Measurements from ENCODE around the gene CDX2. TPM values are rescaled to one million over a fixed set of nuclear protein-coding genes. Genes with fewer than 3 reads are reported as not detected.

CDX2 gene, protein sequence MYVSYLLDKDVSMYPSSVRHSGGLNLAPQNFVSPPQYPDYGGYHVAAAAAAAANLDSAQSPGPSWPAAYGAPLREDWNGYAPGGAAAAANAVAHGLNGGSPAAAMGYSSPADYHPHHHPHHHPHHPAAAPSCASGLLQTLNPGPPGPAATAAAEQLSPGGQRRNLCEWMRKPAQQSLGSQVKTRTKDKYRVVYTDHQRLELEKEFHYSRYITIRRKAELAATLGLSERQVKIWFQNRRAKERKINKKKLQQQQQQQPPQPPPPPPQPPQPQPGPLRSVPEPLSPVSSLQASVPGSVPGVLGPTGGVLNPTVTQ
- not detected in 2 replicates for total RNA-seq

DNA sequence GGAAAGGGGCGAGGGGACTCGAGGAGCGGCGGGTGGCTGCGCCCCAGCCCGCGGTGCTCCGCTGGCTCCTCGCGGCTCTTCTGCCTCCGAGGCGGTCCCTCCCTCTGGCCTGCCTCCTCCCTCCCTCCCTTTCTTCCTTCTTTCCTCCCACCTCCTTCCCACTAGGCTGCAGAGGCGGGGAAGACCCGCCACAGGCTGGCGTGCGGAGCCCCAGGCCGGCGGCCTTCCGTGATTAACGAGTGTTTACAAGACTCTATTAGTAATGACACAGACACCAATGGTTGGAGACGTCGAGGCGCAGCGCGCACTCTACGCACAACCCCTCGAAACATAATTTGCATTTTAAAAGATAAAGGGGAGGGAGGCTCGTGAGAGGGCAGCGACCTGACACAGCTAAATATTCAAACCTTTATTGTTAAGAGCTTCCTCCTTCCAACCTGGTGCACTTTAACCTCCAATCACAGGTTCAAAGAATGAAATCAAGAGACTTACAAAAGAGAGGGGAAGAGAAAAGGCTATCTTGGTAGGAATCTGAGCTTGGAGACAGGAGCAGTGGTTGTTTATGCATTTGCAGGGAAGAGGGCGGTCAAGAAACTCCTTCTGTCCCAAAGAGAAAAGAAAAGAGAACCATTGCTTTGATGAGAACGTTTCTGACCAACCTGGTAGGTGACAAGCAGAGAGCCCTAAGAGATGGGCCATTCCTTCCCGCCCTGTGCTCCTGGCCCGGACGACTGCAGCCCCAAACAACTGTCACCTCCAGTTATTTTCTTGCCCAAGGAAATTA is at the start of gene CDX2:
TSS of gene CDX2 (minus strand) at position 234 of the 784 bp plus-strand sequence. CDS start 309 bp downstream, outside the sequence.

DNA sequence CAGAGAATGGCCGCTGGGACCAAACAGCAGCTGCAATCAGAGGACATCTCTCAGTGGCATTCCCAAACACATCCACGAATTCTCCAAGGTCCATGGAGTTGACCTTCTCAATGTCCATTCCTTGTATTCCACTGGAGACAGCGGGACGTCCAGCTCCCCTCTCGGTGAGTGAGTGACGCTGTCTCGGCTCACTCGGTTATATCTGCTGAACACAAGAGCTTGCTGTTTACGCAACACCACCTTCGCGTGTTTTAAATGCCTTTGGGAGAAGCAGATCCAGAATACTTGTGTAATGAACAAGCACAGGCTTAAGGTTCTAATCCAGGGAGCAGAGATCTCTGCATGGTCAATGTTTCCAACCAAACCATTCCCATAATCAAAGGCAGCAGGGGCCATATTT is 19.4 kb upstream of the CDX2 start, which contains the start of gene URAD:
TSS of gene URAD (minus strand) at position 174 of the 400 bp plus-strand sequence. CDS start at position 118, 56 bp downstream.

DNA sequence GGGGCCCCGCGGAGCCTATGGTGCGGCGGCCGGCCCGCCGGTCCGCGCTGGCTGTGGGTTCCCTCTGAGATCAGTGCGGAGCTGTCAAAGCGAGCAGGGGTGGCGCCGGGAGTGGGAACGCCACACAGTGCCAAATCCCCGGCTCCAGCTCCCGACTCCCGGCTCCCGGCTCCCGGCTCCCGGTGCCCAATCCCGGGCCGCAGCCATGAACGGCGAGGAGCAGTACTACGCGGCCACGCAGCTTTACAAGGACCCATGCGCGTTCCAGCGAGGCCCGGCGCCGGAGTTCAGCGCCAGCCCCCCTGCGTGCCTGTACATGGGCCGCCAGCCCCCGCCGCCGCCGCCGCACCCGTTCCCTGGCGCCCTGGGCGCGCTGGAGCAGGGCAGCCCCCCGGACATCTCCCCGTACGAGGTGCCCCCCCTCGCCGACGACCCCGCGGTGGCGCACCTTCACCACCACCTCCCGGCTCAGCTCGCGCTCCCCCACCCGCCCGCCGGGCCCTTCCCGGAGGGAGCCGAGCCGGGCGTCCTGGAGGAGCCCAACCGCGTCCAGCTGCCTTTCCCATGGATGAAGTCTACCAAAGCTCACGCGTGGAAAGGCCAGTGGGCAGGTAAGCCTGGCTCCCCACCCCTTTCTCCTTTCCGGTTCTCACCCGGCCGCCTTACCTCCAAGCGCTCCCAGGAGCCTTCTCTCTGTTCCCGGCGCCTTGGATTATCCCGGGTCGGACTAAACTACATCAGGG is 49.0 kb downstream of the CDX2 start, which contains the start of gene PDX1:
TSS of gene PDX1 (plus strand) at position 67 of the 743 bp plus-strand sequence. CDS start at position 206, 139 bp downstream.

Other genes starting within 250 kb of the CDX2 start
- gene GSX1, start 176.8 kb downstream of the CDX2 start, total RNA-seq = not detected in 2 replicates
- not detected in 2 replicates for gene PDX1, start 49.3 kb downstream of the CDX2 start, total RNA-seq
- not detected in 2 replicates for gene URAD, start 19.4 kb upstream of the CDX2 start, total RNA-seq
- not detected in 2 replicates for gene FLT3, start 131.3 kb upstream of the CDX2 start, total RNA-seq
- 15.1 and 15.7 TPM in 2 replicates for gene PAN3, start 169.2 kb upstream of the CDX2 start, total RNA-seq

Data from cardiac atrium fibroblast (primary cell).